Measurements from ENCODE around the gene NLK.

Gene NLK

GRCh38 chr17:28128779-28129178 lies 86.3 kb downstream of the NLK start:
- Histone ChIP-seq H3K9me3 (ENCODE audit: insufficient read depth, low read depth, low read length) (no peaks in the 10 kb centered on the region), H3K9ac (ENCODE audit: low read depth, low read length) (no peak overlapping the region), H3K4me3 (ENCODE audit: low read length) (no peak overlapping the region), H3K36me3 (ENCODE audit: insufficient read depth, low read length) (peaks cover 47% of the 10 kb centered on the region), H3K27me3 (ENCODE audit: insufficient read depth, low read length) (no peaks in the 10 kb centered on the region), H3K4me1 (ENCODE audit: insufficient read depth, low read length) (no peaks in the 10 kb centered on the region), H3K27ac (ENCODE audit: low read depth, low read length) (no peak overlapping the region)
- WGBS, result 100% methylated on average over 1 of the region's 1 CpG

- Histone ChIP-seq H3K27me3 (ENCODE audit: insufficient read depth, low read length) (no peaks in the 10 kb centered on the region), H3K27ac (ENCODE audit: low read depth, low read length) (no peak overlapping the region), H3K4me1 (ENCODE audit: insufficient read depth, low read length) (no peaks in the 10 kb centered on the region), H3K9ac (ENCODE audit: low read depth, low read length) (no peak overlapping the region), H3K4me3 (ENCODE audit: low read length) (no peak overlapping the region), H3K36me3 (ENCODE audit: insufficient read depth, low read length) (peaks cover 45% of the 10 kb centered on the region), H3K9me3 (ENCODE audit: insufficient read depth, low read depth, low read length) (no peaks in the 10 kb centered on the region)
- 95% methylated on average over 2 of the region's 2 CpGs for WGBS
These were observed 88.0 kb downstream of the NLK start for GRCh38 chr17:28130472-28130871.

- no peaks in the 10 kb centered on the region for H3K9me3 ChIP-seq (ENCODE audit: insufficient read depth, low read depth, low read length)
- H3K4me1 ChIP-seq (ENCODE audit: insufficient read depth, low read length), result no peaks in the 10 kb centered on the region
- H3K36me3 ChIP-seq (ENCODE audit: insufficient read depth, low read length), result peaks cover 51% of the 10 kb centered on the region
- WGBS, result 100% methylated on average over 4 of the region's 4 CpGs
- no peak overlapping the region for H3K4me3 ChIP-seq (ENCODE audit: low read length)
- H3K27ac ChIP-seq (ENCODE audit: low read depth, low read length), result no peak overlapping the region
- H3K9ac ChIP-seq (ENCODE audit: low read depth, low read length), result no peak overlapping the region
- H3K27me3 ChIP-seq (ENCODE audit: insufficient read depth, low read length), result no peaks in the 10 kb centered on the region
These were observed 89.1 kb downstream of the NLK start for GRCh38 chr17:28131599-28131998.

GRCh38 chr17:28133562-28133970 lies 91.1 kb downstream of the NLK start:
- Histone ChIP-seq H3K4me1 (ENCODE audit: insufficient read depth, low read length) (no peaks in the 10 kb centered on the region), H3K9ac (ENCODE audit: low read depth, low read length) (no peak overlapping the region), H3K4me3 (ENCODE audit: low read length) (no peak overlapping the region), H3K9me3 (ENCODE audit: insufficient read depth, low read depth, low read length) (no peaks in the 10 kb centered on the region), H3K27me3 (ENCODE audit: insufficient read depth, low read length) (no peaks in the 10 kb centered on the region), H3K36me3 (ENCODE audit: insufficient read depth, low read length) (peaks cover 44% of the 10 kb centered on the region), H3K27ac (ENCODE audit: low read depth, low read length) (no peak overlapping the region)

GRCh38 chr17:28136923-28137322 lies 94.4 kb downstream of the NLK start:
- WGBS, result 100% methylated on average over 3 of the region's 3 CpGs

GRCh38 chr17:28139822-28140221 lies 97.3 kb downstream of the NLK start:
- Histone ChIP-seq H3K27me3 (ENCODE audit: insufficient read depth, low read length) (no peaks in the 10 kb centered on the region), H3K36me3 (ENCODE audit: insufficient read depth, low read length) (peaks cover 28% of the 10 kb centered on the region), H3K4me3 (ENCODE audit: low read length) (no peak overlapping the region), H3K27ac (ENCODE audit: low read depth, low read length) (no peak overlapping the region), H3K9ac (ENCODE audit: low read depth, low read length) (no peak overlapping the region), H3K9me3 (ENCODE audit: insufficient read depth, low read depth, low read length) (no peaks in the 10 kb centered on the region), H3K4me1 (ENCODE audit: insufficient read depth, low read length) (no peaks in the 10 kb centered on the region)
- WGBS, result 87% methylated on average over 1 of the region's 1 CpG

More at GRCh38 chr17:28136923-28137322, 94.4 kb downstream of the NLK start:
- Histone ChIP-seq H3K9me3 (ENCODE audit: insufficient read depth, low read depth, low read length) (no peaks in the 10 kb centered on the region), H3K4me3 (ENCODE audit: low read length) (no peak overlapping the region), H3K27me3 (ENCODE audit: insufficient read depth, low read length) (no peaks in the 10 kb centered on the region), H3K4me1 (ENCODE audit: insufficient read depth, low read length) (no peaks in the 10 kb centered on the region), H3K36me3 (ENCODE audit: insufficient read depth, low read length) (peaks cover 43% of the 10 kb centered on the region), H3K9ac (ENCODE audit: low read depth, low read length) (no peak overlapping the region), H3K27ac (ENCODE audit: low read depth, low read length) (no peak overlapping the region)

GRCh38 chr17:28141313-28141712 lies 98.8 kb downstream of the NLK start:
- H3K27ac ChIP-seq (ENCODE audit: low read depth, low read length), result no peak overlapping the region
- H3K27me3 ChIP-seq (ENCODE audit: insufficient read depth, low read length), result no peaks in the 10 kb centered on the region
- H3K4me1 ChIP-seq (ENCODE audit: insufficient read depth, low read length), result no peaks in the 10 kb centered on the region
- H3K4me3 ChIP-seq (ENCODE audit: low read length), result no peak overlapping the region
- peaks cover 15% of the 10 kb centered on the region for H3K36me3 ChIP-seq (ENCODE audit: insufficient read depth, low read length)
- H3K9ac ChIP-seq (ENCODE audit: low read depth, low read length), result no peak overlapping the region
- 95% methylated on average over 3 of the region's 3 CpGs for WGBS
- no peaks in the 10 kb centered on the region for H3K9me3 ChIP-seq (ENCODE audit: insufficient read depth, low read depth, low read length)

- peaks cover 13% of the 10 kb centered on the region for H3K36me3 ChIP-seq (ENCODE audit: insufficient read depth, low read length)
- H3K4me3 ChIP-seq (ENCODE audit: low read length), result no peak overlapping the region
- WGBS, result 100% methylated on average over 1 of the region's 1 CpG
- H3K27me3 ChIP-seq (ENCODE audit: insufficient read depth, low read length), result no peaks in the 10 kb centered on the region
- no peak overlapping the region for H3K27ac ChIP-seq (ENCODE audit: low read depth, low read length)
- no peak overlapping the region for H3K9ac ChIP-seq (ENCODE audit: low read depth, low read length)
- no peaks in the 10 kb centered on the region for H3K9me3 ChIP-seq (ENCODE audit: insufficient read depth, low read depth, low read length)
- peaks cover 2% of the 10 kb centered on the region; the same call in 1 of the 2 replicates for H3K4me1 ChIP-seq (ENCODE audit: insufficient read depth, low read length)
These were observed 99.3 kb downstream of the NLK start for GRCh38 chr17:28141773-28142172.

- Histone ChIP-seq H3K27me3 (ENCODE audit: insufficient read depth, low read length) (no peaks in the 10 kb centered on the region), H3K9me3 (ENCODE audit: insufficient read depth, low read depth, low read length) (no peaks in the 10 kb centered on the region), H3K27ac (ENCODE audit: low read depth, low read length) (no peak overlapping the region), H3K4me3 (ENCODE audit: low read length) (no peak overlapping the region), H3K4me1 (ENCODE audit: insufficient read depth, low read length) (peaks cover 5% of the 10 kb centered on the region; the same call in 1 of the 2 replicates), H3K36me3 (ENCODE audit: insufficient read depth, low read length) (peaks cover 13% of the 10 kb centered on the region), H3K9ac (ENCODE audit: low read depth, low read length) (no peak overlapping the region)
- 77% methylated on average over 5 of the region's 5 CpGs for WGBS
These were observed 99.8 kb downstream of the NLK start for GRCh38 chr17:28142305-28142704.

GRCh38 chr17:28144019-28144418 lies 101.5 kb downstream of the NLK start:
- Histone ChIP-seq H3K4me1 (ENCODE audit: insufficient read depth, low read length) (peaks cover 5% of the 10 kb centered on the region; the same call in 1 of the 2 replicates), H3K27ac (ENCODE audit: low read depth, low read length) (no peak overlapping the region), H3K36me3 (ENCODE audit: insufficient read depth, low read length) (peaks cover 13% of the 10 kb centered on the region), H3K9me3 (ENCODE audit: insufficient read depth, low read depth, low read length) (no peaks in the 10 kb centered on the region), H3K4me3 (ENCODE audit: low read length) (no peak overlapping the region), H3K27me3 (ENCODE audit: insufficient read depth, low read length) (no peaks in the 10 kb centered on the region), H3K9ac (ENCODE audit: low read depth, low read length) (no peak overlapping the region)
- WGBS, result 97% methylated on average over 3 of the region's 3 CpGs

- Histone ChIP-seq H3K27me3 (ENCODE audit: insufficient read depth, low read length) (no peaks in the 10 kb centered on the region), H3K36me3 (ENCODE audit: insufficient read depth, low read length) (peaks cover 13% of the 10 kb centered on the region), H3K27ac (ENCODE audit: low read depth, low read length) (no peak overlapping the region), H3K9ac (ENCODE audit: low read depth, low read length) (no peak overlapping the region), H3K4me3 (ENCODE audit: low read length) (no peak overlapping the region), H3K9me3 (ENCODE audit: insufficient read depth, low read depth, low read length) (no peaks in the 10 kb centered on the region), H3K4me1 (ENCODE audit: insufficient read depth, low read length) (peaks cover 5% of the 10 kb centered on the region; the same call in 1 of the 2 replicates)
- 96% methylated on average over 2 of the region's 2 CpGs for WGBS
These were observed 102.9 kb downstream of the NLK start for GRCh38 chr17:28145348-28145747.

GRCh38 chr17:28147017-28147416 lies 104.5 kb downstream of the NLK start:
- no peak overlapping the region for H3K9ac ChIP-seq (ENCODE audit: low read depth, low read length)
- H3K36me3 ChIP-seq (ENCODE audit: insufficient read depth, low read length), result peaks cover 9% of the 10 kb centered on the region
- peaks cover 5% of the 10 kb centered on the region; the same call in 1 of the 2 replicates for H3K4me1 ChIP-seq (ENCODE audit: insufficient read depth, low read length)
- no peak overlapping the region for H3K27ac ChIP-seq (ENCODE audit: low read depth, low read length)
- H3K9me3 ChIP-seq (ENCODE audit: insufficient read depth, low read depth, low read length), result no peaks in the 10 kb centered on the region
- no peaks in the 10 kb centered on the region for H3K27me3 ChIP-seq (ENCODE audit: insufficient read depth, low read length)
- H3K4me3 ChIP-seq (ENCODE audit: low read length), result no peak overlapping the region
